ENCODE data around the gene GIN1. TPM values are rescaled to one million over a fixed set of nuclear protein-coding genes. Genes with fewer than 3 reads are reported as not detected.

The GIN1 gene
- total and polyA plus RNA-seq, 9 of the 15 experiments (the other 6 are each of a cell fraction or from before 2014, with no cell fraction given) = 2.4 to 9.8 (median 7.8) TPM

- Histone ChIP-seq H3K9ac (ENCODE audit: insufficient read depth in 1 of 2, low read depth in 2 of 2, low read length in 2 of 2) (no peak overlapping the region), H3K4me1 (replicated peaks in 1 of 2; ENCODE audit: control insufficient read depth in 2 of 2, insufficient read depth in 2 of 2, low read length in 2 of 2) (peaks cover 0 to 19% of the 10 kb centered on the region in 2 experiments; a peak in 3 of 5 replicates), H3K9me1 (ENCODE audit: control insufficient read depth, insufficient read depth, low read length) (no peaks in the 10 kb centered on the region), H3K36me3 (ENCODE audit: control insufficient read depth, insufficient read depth, low read length) (no peaks in the 10 kb centered on the region), H3K4me2 (ENCODE audit: insufficient read depth, low read length) (no peak overlapping the region), H3K27ac (ENCODE audit: extremely low read depth, low read depth, low read length) (peak overlapping the region; percentile 34; the same call in 1 of the 3 replicates), H3K9me3 (replicated peaks; ENCODE audit: control insufficient read depth, insufficient read depth, low read depth, low read length) (no peaks in the 10 kb centered on the region), H2AFZ (ENCODE audit: low read depth, low read length) (no peak overlapping the region), H3K27me3 (ENCODE audit: control insufficient read depth in 2 of 2, insufficient read depth in 2 of 2, low read length in 2 of 2) (no peaks in the 10 kb centered on the region), H3K79me2 (ENCODE audit: control insufficient read depth, insufficient read depth, low read length) (peaks cover 60% of the 10 kb centered on the region), H4K20me1 (replicated peaks; ENCODE audit: control insufficient read depth, insufficient read depth, low read length) (no peaks in the 10 kb centered on the region), H3K4me3 (no peak overlapping the region)
- DNase-seq (ENCODE audit: extremely low read depth in 1 of 4, low spot score in 3 of 4) (no peak), ATAC-seq (no peak), FAIRE-seq (no peak)
- in situ Hi-C loops (cut with MboI) (no loop called here), intact Hi-C loops (cut with micrococcal nuclease) (no loop called here)
- ChIA-PET CTCF (ENCODE audit: low intra/inter-chr PET ratio) (no interaction called here), POLR2A (no interaction called here)
- WGBS (ENCODE audit: insufficient coverage, low coverage, missing lambda C conversion rate) = 17% methylated on average over 2 of the region's 2 CpGs
- no TSS peak for BruUV-seq (replicated peaks)
- TF ChIP-seq CXXC5 (CRISPR knock-in tag; IDR thresholded peaks at IDR 0.05) (peak; percentile 58), STAG1 (CRISPR knock-in tag; IDR thresholded peaks at IDR 0.05; ENCODE audit: borderline replicate concordance) (no peak), POLR2H (tag; IDR thresholded peaks at IDR 0.05; ENCODE audit: low read depth) (0 out of 2 replicates have a peak, but pooled peaks have one; percentile 36), SIRT6 (IDR thresholded peaks at IDR 0.05; ENCODE audit: low read depth, low read length) (no peak), HDAC2 (IDR thresholded peaks at IDR 0.05) (no peak), HMGXB4 (CRISPR knock-in tag; IDR thresholded peaks at IDR 0.05) (no peak), ZNF592 (IDR thresholded peaks at IDR 0.05) (no peak), TFE3 (CRISPR knock-in tag; IDR thresholded peaks at IDR 0.05) (no peak), ARID1B (IDR thresholded peaks at IDR 0.05) (peak; percentile 32; the same call in 1 of the 2 replicates), ESRRA (IDR thresholded peaks at IDR 0.05; ENCODE audit: borderline replicate concordance, low read depth) (peak; percentile 45; the same call in 1 of the 2 replicates), ZFP36 (IDR thresholded peaks at IDR 0.05; ENCODE audit: low read depth, low read length, partially characterized antibody) (no peak), NCOA2 (IDR thresholded peaks at IDR 0.05; ENCODE audit: partially characterized antibody in 2 of 2) (no peak), MTA2 (IDR thresholded peaks at IDR 0.05; ENCODE audit: low read depth) (no peak)
These were observed 5.5 kb downstream of the GIN1 start for GRCh38 chr5:103114440-103114839.
